Upper lobe of left lung (tissue), 6 donors: ENCODE measurements around the gene CD34. TPM values are rescaled to one million over a fixed set of nuclear protein-coding genes. Genes with fewer than 3 reads are reported as not detected.
A peak's percentile ranks its signal among the peaks of the same experiment; 100 is the strongest.

ENCODE experiments used
- ATAC-seq, 2 donors: fragments of 200-7000 bp; cut with Tn5 transposase; one replicate each; pipeline ENCODE4 v1.9.1; 2022; ENCODE audit warnings: mild to moderate bottlenecking in 2 of 2, moderate library complexity in 2 of 2; ENCODE audit not compliant: low FRiP score in 2 of 2
- DNase-seq, 2 donors: peaks; one replicate each; pipeline ENCODE4 v3.0.0-alpha.2; 2019 to 2020
- H3K27ac ChIP-seq, 4 donors: fragments of 200-600 bp; sonication (generic); one replicate each; pipeline ENCODE4 v1.5.1; 2016 to 2019
- H3K27me3 ChIP-seq, 4 donors: fragments of 200-600 bp; sonication (generic); one replicate each; pipeline ENCODE4 v1.5.1; 2017 to 2019
- H3K36me3 ChIP-seq, 4 donors: fragments of 200-600 bp; sonication (generic); one replicate each; pipeline ENCODE4 v1.5.1; 2016 to 2019
- H3K4me1 ChIP-seq, 4 donors: fragments of 200-600 bp; sonication (generic); one replicate each; pipeline ENCODE4 v1.5.1; 2018 to 2019
- H3K4me3 ChIP-seq, 4 donors: fragments of 200-600 bp; sonication (generic); one replicate each; pipeline ENCODE4 v1.5.1; 2017 to 2019; ENCODE audit warnings: mild to moderate bottlenecking in 2 of 4, moderate library complexity in 1 of 4
- H3K9me3 ChIP-seq, 4 donors: fragments of 200-600 bp; sonication (generic); one replicate each; pipeline ENCODE4 v1.5.1; 2018 to 2019
- EP300 ChIP-seq, 4 donors: sonication (generic); formaldehyde crosslinking; IDR thresholded peaks; one replicate each; pipeline ENCODE4 v1.5.1; 2017; ENCODE audit warnings: antibody characterized with exemption in 4 of 4, control low read depth in 2 of 4
- POLR2A ChIP-seq, 4 donors: fragments of 450-650 bp; IDR thresholded peaks; one replicate each; pipeline ENCODE4 v1.5.1; 2016 to 2017; ENCODE audit warnings: antibody characterized with exemption in 4 of 4, mild to moderate bottlenecking in 2 of 4
- POLR2AphosphoS5 ChIP-seq, 2 donors: sonication (generic); formaldehyde crosslinking; IDR thresholded peaks; one replicate each; pipeline ENCODE4 v1.5.1; 2017; ENCODE audit warnings: antibody characterized with exemption in 2 of 2
- WGBS, 2 donors: methylation state at CpG; one replicate each; pipeline ENCODE4 v1.1.5; 2017 to 2018; 5-methylcytosine and 5-hydroxymethylcytosine counted together
- total RNA-seq, 6 donors: library from RNA; depleted of rRNA in 4 of 6; stranded (reverse); fragments of >200 nt in 4 of 6; gene quantifications; one replicate each; pipeline versions ENCODE4 v1.1.0 to v1.2.1, GENCODE V29; 2016 to 2021
- TF ChIP-seq, protein P1 (sequence below), 6 experiments: fragments of 450-650 bp in 4 of 6; fragments of 200-600 bp in 2 of 6; sonication (generic) in 2 of 6; IDR thresholded peaks; one replicate each; pipeline ENCODE4 v1.5.1; 2016 to 2019; ENCODE audit warnings: antibody characterized with exemption in 6 of 6
- donor health status: DM: no; HTN: no; CAD: no; lungs with moderate emphysema.
- donor health status: DM: no; HTN: yes; CAD: no; lungs with severe emphysema.

The CD34 gene
- total RNA-seq, 6 donors from 2014 or later = 8.8 to 78.2 (median 22.4) TPM

- TF ChIP-seq POLR2A (IDR thresholded peaks at IDR 0.05) = no peak
- TF ChIP-seq EP300 (IDR thresholded peaks at IDR 0.05) = no peak
- no peak for TF ChIP-seq POLR2AphosphoS5 (IDR thresholded peaks at IDR 0.05)
- TF ChIP-seq, protein P1, sequence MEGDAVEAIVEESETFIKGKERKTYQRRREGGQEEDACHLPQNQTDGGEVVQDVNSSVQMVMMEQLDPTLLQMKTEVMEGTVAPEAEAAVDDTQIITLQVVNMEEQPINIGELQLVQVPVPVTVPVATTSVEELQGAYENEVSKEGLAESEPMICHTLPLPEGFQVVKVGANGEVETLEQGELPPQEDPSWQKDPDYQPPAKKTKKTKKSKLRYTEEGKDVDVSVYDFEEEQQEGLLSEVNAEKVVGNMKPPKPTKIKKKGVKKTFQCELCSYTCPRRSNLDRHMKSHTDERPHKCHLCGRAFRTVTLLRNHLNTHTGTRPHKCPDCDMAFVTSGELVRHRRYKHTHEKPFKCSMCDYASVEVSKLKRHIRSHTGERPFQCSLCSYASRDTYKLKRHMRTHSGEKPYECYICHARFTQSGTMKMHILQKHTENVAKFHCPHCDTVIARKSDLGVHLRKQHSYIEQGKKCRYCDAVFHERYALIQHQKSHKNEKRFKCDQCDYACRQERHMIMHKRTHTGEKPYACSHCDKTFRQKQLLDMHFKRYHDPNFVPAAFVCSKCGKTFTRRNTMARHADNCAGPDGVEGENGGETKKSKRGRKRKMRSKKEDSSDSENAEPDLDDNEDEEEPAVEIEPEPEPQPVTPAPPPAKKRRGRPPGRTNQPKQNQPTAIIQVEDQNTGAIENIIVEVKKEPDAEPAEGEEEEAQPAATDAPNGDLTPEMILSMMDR (IDR thresholded peaks at IDR 0.05) = no peak
- H3K27me3 ChIP-seq = no peaks in the 10 kb centered on the region
- peak overlapping the region in 1 of 4 donors; percentile 32 for H3K27ac ChIP-seq
- ATAC-seq = no peak
- peaks cover 40 to 58% (median 49%) of the 10 kb centered on the region in 4 donors for H3K4me1 ChIP-seq
- DNase-seq = no peak
- 73 to 74% methylated on average over 2 to 4 of the region's 4 CpGs for WGBS, 2 donors
- H3K36me3 ChIP-seq = peaks cover 0 to 12% (median 0%) of the 10 kb centered on the region in 4 donors
- no peak overlapping the region for H3K4me3 ChIP-seq
- H3K9me3 ChIP-seq = no peaks in the 10 kb centered on the region
Observed at GRCh38 chr1:207841901-207842300, 69.0 kb downstream of the CD34 start.

DNA sequence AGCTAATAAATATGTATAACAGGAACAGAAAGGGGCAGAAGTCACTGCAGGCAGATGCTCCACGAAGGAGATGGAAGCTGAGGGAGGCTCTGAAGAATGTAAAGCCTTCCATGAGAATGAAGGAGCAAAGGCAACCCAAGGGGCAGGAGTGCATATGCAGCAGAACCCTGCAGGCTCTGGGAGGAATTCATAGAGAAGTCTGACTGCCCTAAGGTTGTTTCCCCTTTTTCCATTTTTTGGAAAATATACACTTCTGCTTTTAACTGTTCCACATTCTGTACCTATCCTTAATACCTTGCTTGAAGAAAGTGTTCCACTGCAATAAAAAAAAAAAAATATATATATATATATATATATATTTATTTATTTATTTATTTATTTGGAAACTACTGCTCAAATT lies 69.6 kb downstream of the CD34 start:
- DNase-seq = no peak
- peaks cover 43 to 62% (median 55%) of the 10 kb centered on the region in 4 donors for H3K4me1 ChIP-seq
- 50 to 57% methylated on average over 1 of the region's 1 CpG for WGBS, 2 donors
- no peak overlapping the region for H3K4me3 ChIP-seq
- no peak for ATAC-seq
- H3K27ac ChIP-seq = peak overlapping the region in 1 of 4 donors; percentile 13
- TF ChIP-seq, protein P1 (IDR thresholded peaks at IDR 0.05) = no peak
- no peak for TF ChIP-seq EP300 (IDR thresholded peaks at IDR 0.05)
- TF ChIP-seq POLR2A (IDR thresholded peaks at IDR 0.05) = no peak
- no peak for TF ChIP-seq POLR2AphosphoS5 (IDR thresholded peaks at IDR 0.05)
- no peaks in the 10 kb centered on the region for H3K9me3 ChIP-seq
- H3K27me3 ChIP-seq = no peaks in the 10 kb centered on the region
- peaks cover 0 to 12% (median 0%) of the 10 kb centered on the region in 4 donors for H3K36me3 ChIP-seq

GRCh38 chr1:207840380-207840779 lies 70.5 kb downstream of the CD34 start:
- TF ChIP-seq POLR2AphosphoS5 (IDR thresholded peaks at IDR 0.05) = no peak
- TF ChIP-seq EP300 (IDR thresholded peaks at IDR 0.05) = no peak
- TF ChIP-seq, protein P1 (IDR thresholded peaks at IDR 0.05) = no peak
- no peak for TF ChIP-seq POLR2A (IDR thresholded peaks at IDR 0.05)
- no peaks in the 10 kb centered on the region for H3K9me3 ChIP-seq
- H3K4me3 ChIP-seq = no peak overlapping the region
- peaks cover 44 to 66% (median 54%) of the 10 kb centered on the region in 4 donors for H3K4me1 ChIP-seq
- ATAC-seq (no peak), DNase-seq (no peak)
- no peaks in the 10 kb centered on the region for H3K27me3 ChIP-seq
- peaks cover 0 to 12% (median 0%) of the 10 kb centered on the region in 4 donors for H3K36me3 ChIP-seq
- H3K27ac ChIP-seq = no peak overlapping the region
- 100% methylated on average over 1 to 2 of the region's 2 CpGs for WGBS, 2 donors

- no peak for TF ChIP-seq POLR2AphosphoS5 (IDR thresholded peaks at IDR 0.05)
- DNase-seq = no peak
- ATAC-seq = no peak
- no peaks in the 10 kb centered on the region for H3K27me3 ChIP-seq
- no peaks in the 10 kb centered on the region for H3K9me3 ChIP-seq
- H3K4me3 ChIP-seq = no peak overlapping the region
- peaks cover 36 to 64% (median 47%) of the 10 kb centered on the region in 4 donors for H3K4me1 ChIP-seq
- H3K36me3 ChIP-seq = peaks cover 0 to 14% (median 0%) of the 10 kb centered on the region in 4 donors
- H3K27ac ChIP-seq = peak overlapping the region in 2 of 4 donors; percentile 61 to 71
Observed at GRCh38 chr1:207839083-207839413, 71.9 kb downstream of the CD34 start.

DNA sequence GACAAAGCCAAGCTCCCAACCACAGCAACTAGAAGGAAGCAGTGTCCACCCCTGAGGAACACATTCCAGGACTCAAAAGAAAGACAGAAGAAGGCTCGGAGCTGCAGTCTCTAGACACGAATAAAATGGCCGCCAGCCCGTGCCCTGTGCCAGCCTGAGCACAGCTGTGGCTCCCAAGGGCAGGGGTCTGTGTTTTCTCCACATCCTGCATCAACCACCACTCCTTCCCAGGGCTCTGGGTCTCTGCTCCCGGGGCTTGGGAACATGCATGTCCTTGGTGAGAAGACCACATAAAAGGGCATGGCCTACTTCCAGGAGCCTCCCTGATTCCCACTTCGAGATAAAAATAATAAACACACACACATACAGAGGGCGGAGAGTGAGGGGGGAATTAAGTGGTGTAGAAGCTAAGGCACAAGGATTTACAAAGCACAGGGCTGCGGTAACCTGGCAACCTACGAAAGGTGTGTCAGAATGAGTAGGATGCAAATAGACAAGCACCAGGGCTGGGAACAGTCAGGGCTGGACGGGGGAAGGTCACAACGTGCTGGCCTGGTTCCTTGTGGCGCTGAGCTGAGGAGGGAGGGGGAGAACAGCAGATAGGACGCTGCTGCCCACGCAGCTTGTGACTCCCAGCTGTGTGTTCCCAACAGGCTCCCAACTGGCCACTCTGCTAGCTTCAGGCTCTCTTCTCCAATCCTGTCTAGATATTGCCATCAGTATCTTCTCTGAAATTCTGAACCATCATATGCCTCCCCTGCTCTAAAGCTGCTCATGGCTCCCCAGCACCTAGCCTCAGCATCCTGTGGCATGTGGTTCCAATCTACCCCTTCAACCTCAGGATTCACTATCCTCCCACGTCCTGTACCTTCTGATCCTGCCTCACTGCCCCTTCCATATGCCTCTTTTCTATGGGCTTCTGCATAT lies 72.5 kb downstream of the CD34 start:
- Histone ChIP-seq H3K36me3 (peaks cover 0 to 14% (median 0%) of the 10 kb centered on the region in 4 donors), H3K4me1 (peaks cover 35 to 67% (median 50%) of the 10 kb centered on the region in 4 donors), H3K4me3 (no peak overlapping the region), H3K27ac (peak overlapping the region; percentile 26 to 71 (median 50)), H3K27me3 (no peaks in the 10 kb centered on the region), H3K9me3 (no peaks in the 10 kb centered on the region)
- DNase-seq = no peak
- WGBS, 2 donors = 69 to 70% methylated on average over 14 to 15 of the region's 15 CpGs
- TF ChIP-seq POLR2A (IDR thresholded peaks at IDR 0.05) (no peak), POLR2AphosphoS5 (IDR thresholded peaks at IDR 0.05) (no peak), EP300 (IDR thresholded peaks at IDR 0.05) (no peak)
- TF ChIP-seq, protein P1 (IDR thresholded peaks at IDR 0.05) = no peak
- ATAC-seq = peak; percentile 12 to 43
